Stomach (tissue), 9 donors: Measurements from ENCODE around the gene SUSD5. TPM values are rescaled to one million over a fixed set of nuclear protein-coding genes. Genes with fewer than 3 reads are reported as not detected.

Experiments used
- DNase-seq, 2 donors: peaks; one replicate each; pipeline versions ENCODE4 v3.0.0 to v3.0.0-alpha.2; 2013 to 2019
- H3K27ac ChIP-seq, 5 donors: fragments of 200-600 bp in 4 of 5; sonication (generic) in 4 of 5; one replicate each; pipeline ENCODE4 v1.5.1; 2013 to 2019; ENCODE audit warnings: mild to moderate bottlenecking in 1 of 5, moderate library complexity in 1 of 5
- H3K27me3 ChIP-seq, 3 donors: fragments of 200-600 bp; sonication (generic); one replicate each; pipeline ENCODE4 v1.5.1; 2017 to 2019; ENCODE audit warnings: mixed run types in 1 of 3
- H3K36me3 ChIP-seq, 4 donors: fragments of 200-600 bp; sonication (generic); 1 replicate in 3 of 4; 2 replicates in 1 of 4; pipeline ENCODE4 v1.5.1; 2016 to 2019
- H3K4me1 ChIP-seq, 4 donors: fragments of 200-600 bp; sonication (generic); one replicate each; pipeline ENCODE4 v1.5.1; 2016 to 2019
- H3K4me3 ChIP-seq, 4 donors: fragments of 200-600 bp; sonication (generic) in 3 of 4; one replicate each; pipeline ENCODE4 v1.5.1; 2016 to 2019; ENCODE audit warnings: mild to moderate bottlenecking in 1 of 4
- H3K9me3 ChIP-seq, 4 donors: fragments of 200-600 bp; sonication (generic); one replicate each; pipeline ENCODE4 v1.5.1; 2016 to 2019
- EP300 ChIP-seq: sonication (generic); formaldehyde crosslinking; IDR thresholded peaks from one replicate; pipeline ENCODE4 v1.6.1; 2017; ENCODE audit warnings: antibody characterized with exemption
- POLR2A ChIP-seq, 4 donors: fragments of 450-650 bp; IDR thresholded peaks; one replicate each; pipeline ENCODE4 v1.6.1; 2016; ENCODE audit warnings: antibody characterized with exemption in 4 of 4, control low read depth in 2 of 4, mild to moderate bottlenecking in 1 of 4, moderate library complexity in 1 of 4
- POLR2AphosphoS5 ChIP-seq, 3 donors: sonication (generic); formaldehyde crosslinking; IDR thresholded peaks; one replicate each; pipeline ENCODE4 v1.6.1; 2016; ENCODE audit warnings: antibody characterized with exemption in 3 of 3
- WGBS, 5 donors: extraction: QIAGEN DNeasy Blood & Tissue Kit in 3 of 5; methylation state at CpG; one replicate each; pipeline versions ENCODE4 v1.1.5 to v1.1.7; 2013 to 2018; 5-methylcytosine and 5-hydroxymethylcytosine counted together
- intact Hi-C: fragments of 100-400 bp; cut with DNase I; formaldehyde crosslinking; loops from one replicate; pipeline ENCODE4 v1.15.1; 2023; ENCODE audit warnings: low total_unique reads
- polyA plus RNA-seq, 3 donors: library from polyadenylated mRNA; stranded (reverse); fragments of 200-250 nt; gene quantifications; one replicate each; pipeline ENCODE4 v1.2.3, GENCODE V29; 2013
- total RNA-seq, 5 donors: library from RNA; depleted of rRNA; stranded (reverse); fragments of >200 nt; gene quantifications; one replicate each; pipeline versions ENCODE4 v1.1.0 to v1.2.3, GENCODE V29; 2014 to 2016
- TF ChIP-seq, protein P1 (sequence below), 7 experiments: fragments of 450-650 bp in 4 of 7; fragments of 200-600 bp in 3 of 7; sonication (generic) in 3 of 7; IDR thresholded peaks; one replicate each; pipeline ENCODE4 v1.5.1; 2016 to 2019; ENCODE audit warnings: antibody characterized with exemption in 7 of 7, control low read depth in 2 of 7, mild to moderate bottlenecking in 1 of 7
- donor health status: healthy with polysubstance abuse.
- donor health status: Bipolar disorder and iron deficiency.
- donor health status: healthy.

SUSD5 gene
- total and polyA plus RNA-seq, 8 donors = 0.25 to 4.6 (median 0.58) TPM; not detected in 3

DNA sequence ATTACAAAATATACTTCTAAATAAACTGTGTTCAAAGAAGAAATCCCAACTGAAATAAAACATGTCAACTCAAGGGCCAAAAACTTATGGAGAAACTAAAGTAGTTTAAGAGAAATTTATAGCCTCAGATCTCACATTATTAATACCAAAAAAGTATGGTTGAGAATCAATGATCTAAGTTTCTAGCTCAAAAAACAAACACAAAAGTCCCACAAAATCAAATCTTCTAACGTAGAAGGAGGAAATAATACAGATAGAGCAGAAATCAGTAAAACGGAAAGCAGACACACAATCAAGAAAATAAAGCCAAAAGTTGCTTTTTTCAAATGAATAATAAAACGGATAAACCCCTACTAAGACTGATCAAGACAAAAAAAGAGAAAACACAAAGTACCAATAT lies 2.9 kb downstream of the SUSD5 start:
- Histone ChIP-seq H3K9me3 (no peaks in the 10 kb centered on the region), H3K4me1 (peaks cover 13 to 19% (median 14%) of the 10 kb centered on the region in 4 donors), H3K27me3 (peaks cover 0 to 55% (median 23%) of the 10 kb centered on the region in 3 donors), H3K27ac (no peak overlapping the region), H3K36me3 (no peaks in the 10 kb centered on the region), H3K4me3 (no peak overlapping the region)
- no peak for DNase-seq
- TF ChIP-seq POLR2A (IDR thresholded peaks at IDR 0.05) (no peak), POLR2AphosphoS5 (IDR thresholded peaks at IDR 0.05) (no peak), EP300 (no peak)
- TF ChIP-seq, protein P1, sequence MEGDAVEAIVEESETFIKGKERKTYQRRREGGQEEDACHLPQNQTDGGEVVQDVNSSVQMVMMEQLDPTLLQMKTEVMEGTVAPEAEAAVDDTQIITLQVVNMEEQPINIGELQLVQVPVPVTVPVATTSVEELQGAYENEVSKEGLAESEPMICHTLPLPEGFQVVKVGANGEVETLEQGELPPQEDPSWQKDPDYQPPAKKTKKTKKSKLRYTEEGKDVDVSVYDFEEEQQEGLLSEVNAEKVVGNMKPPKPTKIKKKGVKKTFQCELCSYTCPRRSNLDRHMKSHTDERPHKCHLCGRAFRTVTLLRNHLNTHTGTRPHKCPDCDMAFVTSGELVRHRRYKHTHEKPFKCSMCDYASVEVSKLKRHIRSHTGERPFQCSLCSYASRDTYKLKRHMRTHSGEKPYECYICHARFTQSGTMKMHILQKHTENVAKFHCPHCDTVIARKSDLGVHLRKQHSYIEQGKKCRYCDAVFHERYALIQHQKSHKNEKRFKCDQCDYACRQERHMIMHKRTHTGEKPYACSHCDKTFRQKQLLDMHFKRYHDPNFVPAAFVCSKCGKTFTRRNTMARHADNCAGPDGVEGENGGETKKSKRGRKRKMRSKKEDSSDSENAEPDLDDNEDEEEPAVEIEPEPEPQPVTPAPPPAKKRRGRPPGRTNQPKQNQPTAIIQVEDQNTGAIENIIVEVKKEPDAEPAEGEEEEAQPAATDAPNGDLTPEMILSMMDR (IDR thresholded peaks at IDR 0.05) = no peak
- intact Hi-C loops = no loop called here
- WGBS, 5 donors = 80 to 92% (median 89%) methylated on average over 3 of the region's 3 CpGs

DNA sequence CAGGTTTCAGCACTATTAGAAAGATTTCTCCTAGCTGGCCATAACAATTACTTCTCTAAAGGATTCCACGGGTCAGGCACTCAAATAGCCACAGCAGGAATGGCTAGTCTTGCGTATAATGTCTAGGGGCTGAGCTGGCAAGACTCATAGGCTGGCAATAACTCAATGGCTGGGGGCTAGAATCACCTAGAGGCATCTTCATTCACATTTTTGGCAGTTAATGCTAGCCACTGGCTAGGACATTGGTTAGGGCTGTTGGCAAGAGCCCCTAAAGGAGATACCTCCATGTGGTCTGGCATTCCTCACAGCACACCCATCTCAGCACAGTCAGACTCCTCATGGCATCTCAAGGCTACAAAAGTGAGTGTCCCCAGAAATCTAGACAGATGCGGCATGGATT lies 6.2 kb downstream of the SUSD5 start:
- Histone ChIP-seq H3K4me1 (peaks cover 0 to 2% (median 0%) of the 10 kb centered on the region in 4 donors), H3K9me3 (peaks cover 0 to 7% (median 2%) of the 10 kb centered on the region in 4 donors), H3K36me3 (no peaks in the 10 kb centered on the region), H3K4me3 (no peak overlapping the region), H3K27ac (no peak overlapping the region), H3K27me3 (peaks cover 0 to 23% (median 3%) of the 10 kb centered on the region in 3 donors)
- TF ChIP-seq EP300 (no peak), POLR2A (IDR thresholded peaks at IDR 0.05) (no peak), POLR2AphosphoS5 (IDR thresholded peaks at IDR 0.05) (no peak)
- TF ChIP-seq, protein P1 (IDR thresholded peaks at IDR 0.05) = no peak
- WGBS, 5 donors = 76 to 85% (median 82%) methylated on average over 3 of the region's 3 CpGs
- DNase-seq = no peak
- intact Hi-C loops = no loop called here

- Histone ChIP-seq H3K27me3 (peaks cover 0 to 14% (median 3%) of the 10 kb centered on the region in 3 donors), H3K4me1 (no peaks in the 10 kb centered on the region), H3K36me3 (no peaks in the 10 kb centered on the region), H3K27ac (no peak overlapping the region), H3K9me3 (peaks cover 0 to 7% (median 2%) of the 10 kb centered on the region in 4 donors), H3K4me3 (no peak overlapping the region)
- TF ChIP-seq EP300 (no peak), POLR2AphosphoS5 (IDR thresholded peaks at IDR 0.05) (no peak), POLR2A (IDR thresholded peaks at IDR 0.05) (no peak)
- TF ChIP-seq, protein P1 (IDR thresholded peaks at IDR 0.05) = no peak
- 74 to 92% (median 83%) methylated on average over 1 of the region's 1 CpG for WGBS, 5 donors
- intact Hi-C loops = no loop called here
- DNase-seq = no peak
Measured at GRCh38 chr3:33211444-33211843, 7.2 kb downstream of the SUSD5 start.

DNA sequence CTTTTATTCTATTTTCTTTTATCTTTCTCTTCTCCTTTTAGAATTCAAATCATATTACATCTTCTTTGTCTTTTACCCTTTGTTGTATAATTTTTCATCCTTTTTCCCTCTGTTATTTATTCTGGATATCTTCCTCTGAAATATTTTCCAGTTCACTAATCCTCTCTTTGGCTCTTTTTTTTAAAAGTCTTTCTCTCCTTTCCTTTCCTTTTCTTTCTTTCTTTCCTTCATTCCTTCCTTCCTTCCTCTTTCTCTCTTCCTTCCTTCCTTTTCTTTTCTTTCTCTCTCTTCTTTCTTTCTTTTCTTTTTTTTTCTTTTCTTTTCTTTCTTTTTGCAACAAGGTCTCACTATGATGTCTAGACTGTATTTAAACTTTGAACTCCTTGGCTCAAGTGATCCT lies 9.3 kb downstream of the SUSD5 start:
- H3K4me1 ChIP-seq = no peaks in the 10 kb centered on the region
- H3K36me3 ChIP-seq = no peaks in the 10 kb centered on the region
- peaks cover 0 to 2% (median under 1%) of the 10 kb centered on the region in 3 donors for H3K27me3 ChIP-seq
- H3K4me3 ChIP-seq = no peak overlapping the region
- no peak overlapping the region for H3K27ac ChIP-seq
- H3K9me3 ChIP-seq = peaks cover 0 to 7% (median 2%) of the 10 kb centered on the region in 4 donors
- no peak for DNase-seq
- intact Hi-C loops = no loop called here
- TF ChIP-seq POLR2A (IDR thresholded peaks at IDR 0.05) = no peak
- TF ChIP-seq EP300 = no peak
- TF ChIP-seq, protein P1 (IDR thresholded peaks at IDR 0.05) = no peak
- no peak for TF ChIP-seq POLR2AphosphoS5 (IDR thresholded peaks at IDR 0.05)
